ENCODE results near the gene MRPL27.
"Not testable (repeated sequence)": the region's sequence is repeated elsewhere in the genome, so short reads cannot be mapped to it uniquely, and the experiment has no call there.

Gene MRPL27

GRCh38 chr17:50344731-50345365 is 28.1 kb downstream of the MRPL27 start:
- DNase-seq = no peak

GRCh38 chr17:50339381-50339780 is 33.6 kb downstream of the MRPL27 start:
- no peak for DNase-seq

- DNase-seq = no peak
Observed at GRCh38 chr17:50338645-50339044, 34.3 kb downstream of the MRPL27 start.

GRCh38 chr17:50337956-50338355 is 35.0 kb downstream of the MRPL27 start:
- DNase-seq = no peak

DNA sequence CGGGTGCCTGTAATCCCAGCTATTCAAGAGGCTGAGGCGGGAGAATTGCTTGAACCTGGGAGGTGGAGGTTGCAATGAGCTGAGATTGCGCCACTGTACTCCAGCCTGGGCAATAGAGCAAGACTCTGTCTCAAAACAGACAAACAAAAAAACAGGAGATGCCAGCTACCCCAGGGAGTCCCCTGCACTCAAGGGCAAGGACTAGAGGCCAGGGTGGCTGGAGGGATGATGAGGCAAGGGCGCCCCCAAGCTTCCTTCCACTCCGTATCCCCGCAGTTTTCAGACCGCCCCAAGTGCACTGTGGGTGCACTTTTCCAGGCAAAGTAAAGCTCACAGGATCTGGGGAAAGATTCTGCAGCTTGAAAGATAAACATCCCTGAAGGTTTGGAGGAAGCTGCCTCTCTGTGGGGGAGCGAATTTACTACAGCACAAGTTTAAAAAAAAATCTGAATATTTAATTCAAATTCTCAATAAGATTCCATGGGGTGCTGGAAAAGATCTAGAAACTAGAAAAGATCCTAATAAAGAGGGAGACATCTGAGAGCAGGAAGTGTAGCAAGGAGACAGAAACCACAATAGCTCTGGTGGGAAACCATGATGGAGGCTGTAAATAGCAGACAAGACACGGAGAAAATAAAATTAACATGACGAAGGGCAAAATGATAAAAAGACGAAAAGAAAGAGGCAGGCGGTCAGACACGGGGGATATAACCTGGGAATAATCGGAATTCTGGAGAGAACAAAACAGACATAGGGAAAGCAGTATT is 39.5 kb downstream of the MRPL27 start:
- DNase-seq = not testable (repeated sequence)

DNA sequence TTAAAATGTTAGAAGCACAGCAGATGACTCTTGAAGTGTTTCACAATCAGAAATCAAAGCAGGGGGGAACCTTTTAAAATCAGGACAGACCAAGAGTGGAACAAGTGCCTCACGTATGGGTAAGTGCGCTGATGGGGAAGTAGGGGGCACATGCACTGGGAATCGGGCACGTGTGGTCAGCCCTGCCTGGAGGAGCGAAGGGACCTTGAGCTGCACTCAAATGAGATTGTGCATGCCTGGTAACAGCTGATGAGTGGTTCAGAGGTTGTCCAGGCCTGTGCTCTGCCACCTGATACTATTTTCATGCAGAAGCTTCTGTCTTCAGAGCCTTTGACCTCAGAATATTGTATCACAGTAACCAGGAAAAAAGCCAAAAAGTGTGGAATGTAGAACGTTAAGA is 40.8 kb downstream of the MRPL27 start:
- no peak for DNase-seq

DNA sequence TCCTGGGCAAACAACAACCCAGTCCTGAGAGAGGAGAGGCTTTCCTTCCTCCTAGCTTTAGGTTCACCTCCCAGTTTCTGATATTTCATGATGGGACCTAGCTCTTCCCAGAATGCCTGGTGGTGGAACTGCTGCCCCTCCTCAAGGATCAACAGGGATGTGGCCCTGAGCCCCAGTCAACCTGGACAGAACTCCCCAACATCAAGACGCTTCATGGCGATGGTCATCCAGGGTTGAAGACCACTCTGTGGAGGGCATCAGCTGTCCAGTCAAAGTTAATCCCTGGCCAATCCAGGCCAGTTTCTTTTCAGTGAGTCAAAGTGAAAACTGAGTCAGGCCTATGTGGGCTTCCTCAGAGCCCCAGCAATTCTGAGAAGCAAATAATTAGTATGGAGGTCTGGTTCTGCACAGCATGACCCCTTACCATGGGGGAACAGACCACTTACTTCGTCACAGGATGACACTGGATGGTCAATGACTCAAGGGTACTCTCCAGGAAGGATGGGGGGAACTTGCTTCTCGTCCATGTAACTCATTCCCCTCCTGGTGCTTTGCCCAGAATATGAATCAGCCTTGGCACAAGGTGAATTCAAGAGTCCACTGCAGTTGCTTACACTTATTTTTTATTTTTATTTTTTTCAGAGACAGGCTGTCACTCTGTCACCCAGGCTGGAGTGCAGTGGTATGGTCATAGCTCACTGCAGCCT is 41.7 kb downstream of the MRPL27 start:
- DNase-seq = peak; percentile 30

- no peak for DNase-seq
Observed at GRCh38 chr17:50330151-50330775, 42.7 kb downstream of the MRPL27 start.

GRCh38 chr17:50329716-50330115 is 43.3 kb downstream of the MRPL27 start:
- no peak for DNase-seq

- no peak for DNase-seq
Observed at GRCh38 chr17:50328363-50329325, 44.3 kb downstream of the MRPL27 start.

DNA sequence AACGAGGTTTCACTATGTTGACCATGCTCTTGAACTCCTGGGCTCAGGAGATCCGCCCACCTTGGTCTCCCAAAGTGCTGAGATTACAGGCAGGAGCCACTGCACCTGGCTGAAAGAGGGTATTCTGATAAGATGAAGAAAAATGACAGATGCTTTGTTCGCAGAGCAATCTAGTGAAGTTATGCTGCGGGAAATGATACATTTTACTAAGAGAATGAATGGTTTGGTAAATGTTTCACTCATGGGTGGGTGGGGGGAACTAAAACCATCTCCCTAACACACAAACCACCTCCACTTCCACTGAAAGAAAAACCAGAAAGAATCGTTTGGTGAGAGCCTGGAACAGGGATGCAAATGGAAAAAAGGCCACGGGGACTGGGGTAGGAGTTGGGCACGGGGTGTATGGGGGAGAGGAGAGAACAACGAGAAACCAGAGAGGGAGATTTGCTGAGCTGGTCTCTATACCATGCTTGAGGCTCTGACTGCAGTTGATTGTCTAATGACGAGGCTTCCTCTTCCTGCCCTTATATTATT is 46.1 kb downstream of the MRPL27 start:
- no peak for DNase-seq

- no peak for DNase-seq
Observed at GRCh38 chr17:50325906-50326305, 47.1 kb downstream of the MRPL27 start.

DNA sequence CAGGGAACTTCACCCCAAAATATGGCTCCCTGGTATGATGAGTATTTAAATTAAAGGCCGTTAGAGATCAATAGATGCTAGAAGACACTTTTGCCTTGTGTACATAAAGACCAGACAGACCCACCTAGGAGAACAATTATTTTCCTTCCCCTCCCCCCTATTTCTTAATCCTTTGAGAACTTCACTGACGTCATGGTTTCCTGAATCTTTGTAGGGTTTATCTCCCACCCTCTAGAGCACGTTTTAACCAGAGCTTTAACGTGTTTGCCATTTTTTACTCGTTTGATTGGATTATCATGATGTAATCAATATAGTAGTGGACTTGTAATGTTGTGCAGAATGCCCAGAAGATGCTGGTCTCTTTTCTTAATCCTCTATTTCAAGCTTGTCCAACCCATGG is 49.9 kb downstream of the MRPL27 start:
- DNase-seq = no peak

DNA sequence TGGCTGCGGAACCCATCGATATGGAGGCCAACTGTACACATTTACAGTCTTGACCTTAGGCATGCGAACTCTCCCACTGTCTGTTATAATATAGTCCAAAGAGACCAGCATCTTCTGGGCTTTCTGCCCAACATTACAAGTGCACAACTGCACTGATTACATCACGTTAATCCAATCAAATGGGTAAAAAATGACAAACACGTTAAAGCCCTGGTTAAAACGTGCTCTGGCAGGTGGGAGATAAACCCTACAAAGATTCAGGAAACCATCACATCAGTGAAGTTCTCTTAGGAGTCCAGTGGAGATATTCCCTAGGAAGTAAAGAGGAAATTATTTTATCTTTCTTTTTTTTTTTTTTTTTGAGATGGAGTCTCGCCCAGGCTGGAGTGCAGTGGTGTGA is 50.7 kb downstream of the MRPL27 start:
- no peak for DNase-seq

DNA sequence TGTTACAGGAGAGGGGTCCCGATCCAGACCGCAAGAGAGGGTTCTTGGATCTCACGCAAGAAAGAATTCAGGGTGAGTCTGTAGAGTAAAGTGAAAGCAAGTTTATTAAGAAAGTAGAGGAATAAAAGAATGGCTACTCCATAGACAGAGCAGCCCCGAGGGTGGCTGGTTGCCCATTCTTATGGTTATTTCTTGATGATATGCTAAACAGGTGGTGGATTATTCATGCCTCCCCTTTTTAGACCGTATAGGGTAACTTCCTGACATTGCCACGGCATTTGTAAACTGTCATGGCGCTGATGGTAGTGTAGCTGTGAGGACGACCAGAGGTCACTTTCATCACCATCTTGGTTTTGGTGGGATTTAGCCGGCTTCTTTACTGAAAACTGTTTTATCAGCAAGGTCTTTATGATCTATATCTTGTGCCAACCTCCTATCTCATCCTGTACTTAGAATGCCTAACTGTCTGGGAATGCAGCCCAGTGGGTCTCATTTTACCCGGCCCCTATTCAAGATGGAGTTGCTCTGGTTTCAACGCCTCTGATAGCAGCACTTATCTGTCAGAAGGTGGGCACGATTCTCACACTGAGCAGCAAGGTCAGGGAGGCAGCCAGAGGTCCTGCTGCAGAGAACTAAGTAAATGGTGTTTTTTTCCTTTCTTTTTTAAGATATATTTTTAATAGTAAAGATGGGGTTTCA is 53.5 kb downstream of the MRPL27 start:
- DNase-seq = no peak

DNA sequence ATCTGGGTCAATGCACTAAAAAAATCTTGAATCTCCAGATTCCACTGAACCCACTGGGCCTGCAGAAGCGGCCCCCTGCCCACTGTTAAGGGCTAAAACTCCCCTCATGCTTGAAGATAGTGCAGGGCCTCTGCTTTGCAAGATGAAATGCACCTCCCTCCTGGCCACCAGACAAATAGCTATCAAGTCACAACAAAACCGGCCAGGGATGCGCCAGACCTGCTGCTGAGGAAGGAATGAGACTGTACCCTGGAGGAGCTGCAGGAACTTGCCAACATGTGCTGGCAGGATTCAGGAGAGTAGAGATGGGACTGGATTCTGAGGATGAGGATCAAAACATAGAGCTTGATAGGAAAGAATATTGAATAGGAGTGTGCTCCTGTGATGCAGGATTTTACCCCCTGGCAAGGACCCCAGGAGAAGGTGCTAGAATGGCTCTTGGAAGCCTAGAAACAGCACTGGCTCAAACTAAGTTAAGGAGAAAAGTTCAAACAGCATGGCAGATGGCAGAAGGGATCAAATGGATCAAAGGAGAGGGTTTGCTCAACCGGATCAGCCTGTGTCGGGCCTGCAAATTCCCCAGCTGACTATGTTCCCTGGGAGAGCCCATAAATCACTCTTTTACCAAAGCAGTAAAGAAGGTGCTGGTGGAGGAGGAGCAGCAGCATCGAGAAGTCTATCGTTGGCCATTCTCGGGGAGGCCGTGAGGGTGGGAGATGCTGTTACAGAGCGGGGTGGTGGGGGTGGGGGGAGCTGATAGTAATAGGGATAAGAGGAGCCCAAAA is 54.3 kb downstream of the MRPL27 start:
- peak; percentile 55 for DNase-seq

Measured in kidney glomerular epithelial cell (primary cell).